Measurements from ENCODE around the gene UXS1.

The UXS1 gene

GRCh38 chr2:106130251-106130998 lies 63.7 kb downstream of the UXS1 start:
- no peak overlapping the region for H3K4me3 ChIP-seq (ENCODE audit: low read depth, low read length)
- no peaks in the 10 kb centered on the region for H3K4me1 ChIP-seq (ENCODE audit: control insufficient read depth, insufficient read depth, low read length, unreplicated experiment)
- no peak overlapping the region for H2AFZ ChIP-seq (ENCODE audit: low read length, unreplicated experiment)
- no peaks in the 10 kb centered on the region for H3K79me2 ChIP-seq (ENCODE audit: control insufficient read depth, insufficient read depth, low read length, unreplicated experiment)
- H3K27me3 ChIP-seq (ENCODE audit: insufficient read depth, low read length) = no peaks in the 10 kb centered on the region
- no peaks in the 10 kb centered on the region for H3K36me3 ChIP-seq (ENCODE audit: insufficient read depth, low read length)
- no peak overlapping the region for H3K27ac ChIP-seq (ENCODE audit: low read depth, low read length)

GRCh38 chr2:106129592-106129991 lies 64.5 kb downstream of the UXS1 start:
- H3K27ac ChIP-seq (ENCODE audit: low read depth, low read length) = no peak overlapping the region
- H3K27me3 ChIP-seq (ENCODE audit: insufficient read depth, low read length) = no peaks in the 10 kb centered on the region
- H3K79me2 ChIP-seq (ENCODE audit: control insufficient read depth, insufficient read depth, low read length, unreplicated experiment) = no peaks in the 10 kb centered on the region
- H2AFZ ChIP-seq (ENCODE audit: low read length, unreplicated experiment) = no peak overlapping the region
- H3K4me1 ChIP-seq (ENCODE audit: control insufficient read depth, insufficient read depth, low read length, unreplicated experiment) = no peaks in the 10 kb centered on the region
- no peaks in the 10 kb centered on the region for H3K36me3 ChIP-seq (ENCODE audit: insufficient read depth, low read length)
- no peak overlapping the region for H3K4me3 ChIP-seq (ENCODE audit: low read depth, low read length)

GRCh38 chr2:106129150-106129549 lies 65.0 kb downstream of the UXS1 start:
- no peaks in the 10 kb centered on the region for H3K4me1 ChIP-seq (ENCODE audit: control insufficient read depth, insufficient read depth, low read length, unreplicated experiment)
- H3K27ac ChIP-seq (ENCODE audit: low read depth, low read length) = no peak overlapping the region
- no peaks in the 10 kb centered on the region for H3K36me3 ChIP-seq (ENCODE audit: insufficient read depth, low read length)
- no peaks in the 10 kb centered on the region for H3K27me3 ChIP-seq (ENCODE audit: insufficient read depth, low read length)
- H2AFZ ChIP-seq (ENCODE audit: low read length, unreplicated experiment) = no peak overlapping the region
- no peaks in the 10 kb centered on the region for H3K79me2 ChIP-seq (ENCODE audit: control insufficient read depth, insufficient read depth, low read length, unreplicated experiment)
- H3K4me3 ChIP-seq (ENCODE audit: low read depth, low read length) = no peak overlapping the region

GRCh38 chr2:106127776-106128268 lies 66.3 kb downstream of the UXS1 start:
- Histone ChIP-seq H3K36me3 (ENCODE audit: insufficient read depth, low read length) (no peaks in the 10 kb centered on the region), H3K27ac (ENCODE audit: low read depth, low read length) (no peak overlapping the region), H3K27me3 (ENCODE audit: insufficient read depth, low read length) (no peaks in the 10 kb centered on the region), H3K4me3 (ENCODE audit: low read depth, low read length) (no peak overlapping the region), H2AFZ (ENCODE audit: low read length, unreplicated experiment) (no peak overlapping the region), H3K79me2 (ENCODE audit: control insufficient read depth, insufficient read depth, low read length, unreplicated experiment) (no peaks in the 10 kb centered on the region), H3K4me1 (ENCODE audit: control insufficient read depth, insufficient read depth, low read length, unreplicated experiment) (no peaks in the 10 kb centered on the region)

GRCh38 chr2:106127282-106127771 lies 66.8 kb downstream of the UXS1 start:
- Histone ChIP-seq H2AFZ (ENCODE audit: low read length, unreplicated experiment) (no peak overlapping the region), H3K27me3 (ENCODE audit: insufficient read depth, low read length) (no peaks in the 10 kb centered on the region), H3K36me3 (ENCODE audit: insufficient read depth, low read length) (no peaks in the 10 kb centered on the region), H3K4me3 (ENCODE audit: low read depth, low read length) (no peak overlapping the region), H3K27ac (ENCODE audit: low read depth, low read length) (no peak overlapping the region), H3K4me1 (ENCODE audit: control insufficient read depth, insufficient read depth, low read length, unreplicated experiment) (no peaks in the 10 kb centered on the region), H3K79me2 (ENCODE audit: control insufficient read depth, insufficient read depth, low read length, unreplicated experiment) (no peaks in the 10 kb centered on the region)

- Histone ChIP-seq H3K4me3 (ENCODE audit: low read depth, low read length) (no peak overlapping the region), H3K79me2 (ENCODE audit: control insufficient read depth, insufficient read depth, low read length, unreplicated experiment) (no peaks in the 10 kb centered on the region), H3K4me1 (ENCODE audit: control insufficient read depth, insufficient read depth, low read length, unreplicated experiment) (no peaks in the 10 kb centered on the region), H3K27me3 (ENCODE audit: insufficient read depth, low read length) (no peaks in the 10 kb centered on the region), H3K27ac (ENCODE audit: low read depth, low read length) (no peak overlapping the region), H2AFZ (ENCODE audit: low read length, unreplicated experiment) (no peak overlapping the region), H3K36me3 (ENCODE audit: insufficient read depth, low read length) (no peaks in the 10 kb centered on the region)
These were observed 67.3 kb downstream of the UXS1 start for GRCh38 chr2:106126705-106127281.

- H2AFZ ChIP-seq (ENCODE audit: low read length, unreplicated experiment) = no peak overlapping the region
- H3K27me3 ChIP-seq (ENCODE audit: insufficient read depth, low read length) = no peaks in the 10 kb centered on the region
- H3K4me3 ChIP-seq (ENCODE audit: low read depth, low read length) = no peak overlapping the region
- no peaks in the 10 kb centered on the region for H3K79me2 ChIP-seq (ENCODE audit: control insufficient read depth, insufficient read depth, low read length, unreplicated experiment)
- H3K4me1 ChIP-seq (ENCODE audit: control insufficient read depth, insufficient read depth, low read length, unreplicated experiment) = no peaks in the 10 kb centered on the region
- no peaks in the 10 kb centered on the region for H3K36me3 ChIP-seq (ENCODE audit: insufficient read depth, low read length)
- H3K27ac ChIP-seq (ENCODE audit: low read depth, low read length) = no peak overlapping the region
These were observed 67.8 kb downstream of the UXS1 start for GRCh38 chr2:106126295-106126694.

GRCh38 chr2:106124905-106125549 lies 69.1 kb downstream of the UXS1 start:
- Histone ChIP-seq H3K27ac (ENCODE audit: low read depth, low read length) (no peak overlapping the region), H3K4me1 (ENCODE audit: control insufficient read depth, insufficient read depth, low read length, unreplicated experiment) (no peaks in the 10 kb centered on the region), H3K27me3 (ENCODE audit: insufficient read depth, low read length) (no peaks in the 10 kb centered on the region), H3K4me3 (ENCODE audit: low read depth, low read length) (no peak overlapping the region), H3K79me2 (ENCODE audit: control insufficient read depth, insufficient read depth, low read length, unreplicated experiment) (no peaks in the 10 kb centered on the region), H3K36me3 (ENCODE audit: insufficient read depth, low read length) (no peaks in the 10 kb centered on the region), H2AFZ (ENCODE audit: low read length, unreplicated experiment) (no peak overlapping the region)

GRCh38 chr2:106124106-106124756 lies 69.9 kb downstream of the UXS1 start:
- H3K27ac ChIP-seq (ENCODE audit: low read depth, low read length) = no peak overlapping the region
- no peak overlapping the region for H3K4me3 ChIP-seq (ENCODE audit: low read depth, low read length)
- H3K27me3 ChIP-seq (ENCODE audit: insufficient read depth, low read length) = no peaks in the 10 kb centered on the region
- H3K36me3 ChIP-seq (ENCODE audit: insufficient read depth, low read length) = no peaks in the 10 kb centered on the region
- H3K79me2 ChIP-seq (ENCODE audit: control insufficient read depth, insufficient read depth, low read length, unreplicated experiment) = no peaks in the 10 kb centered on the region
- H3K4me1 ChIP-seq (ENCODE audit: control insufficient read depth, insufficient read depth, low read length, unreplicated experiment) = no peaks in the 10 kb centered on the region
- no peak overlapping the region for H2AFZ ChIP-seq (ENCODE audit: low read length, unreplicated experiment)

GRCh38 chr2:106122157-106122556 lies 71.9 kb downstream of the UXS1 start:
- no peaks in the 10 kb centered on the region for H3K27me3 ChIP-seq (ENCODE audit: insufficient read depth, low read length)

More at GRCh38 chr2:106122157-106122556, 71.9 kb downstream of the UXS1 start:
- Histone ChIP-seq H3K36me3 (ENCODE audit: insufficient read depth, low read length) (no peaks in the 10 kb centered on the region), H3K4me3 (ENCODE audit: low read depth, low read length) (no peak overlapping the region), H3K4me1 (ENCODE audit: control insufficient read depth, insufficient read depth, low read length, unreplicated experiment) (no peaks in the 10 kb centered on the region), H3K27ac (ENCODE audit: low read depth, low read length) (no peak overlapping the region), H2AFZ (ENCODE audit: low read length, unreplicated experiment) (no peak overlapping the region), H3K79me2 (ENCODE audit: control insufficient read depth, insufficient read depth, low read length, unreplicated experiment) (no peaks in the 10 kb centered on the region)

Data from ACC112 (cell line).